ENCODE measurements around the gene UQCRC1. TPM values are rescaled to one million over a fixed set of nuclear protein-coding genes. Genes with fewer than 3 reads are reported as not detected.

Gene UQCRC1
- total RNA-seq, 1 experiment from 2014 or later: 278 TPM

- H3K36me3 Mint-ChIP-seq (ENCODE audit: insufficient read depth, unreplicated experiment): peaks cover 54% of the 10 kb centered on the region
- Histone ChIP-seq H3K36me3 (ENCODE audit: control insufficient read depth, insufficient read depth, low read length) (peaks cover 2% of the 10 kb centered on the region), H3K4me1 (peaks cover 12% of the 10 kb centered on the region), H3K9me3 (no peaks in the 10 kb centered on the region), H3K27me3 (replicated peaks; ENCODE audit: control insufficient read depth, insufficient read depth, low read length) (no peaks in the 10 kb centered on the region), H3K4me3 (ENCODE audit: low read depth, low read length) (no peak overlapping the region)
- CTCF ChIA-PET: no interaction called here
- no peak for TF ChIP-seq CTCF (IDR thresholded peaks at IDR 0.05; ENCODE audit: insufficient read depth in 1 of 2, low read depth in 1 of 2, low read length in 1 of 2, severe bottlenecking in 1 of 2, unreplicated experiment in 1 of 2)
- peaks cover 7% of the 10 kb centered on the region for H3K4me1 Mint-ChIP-seq (ENCODE audit: low read depth, unreplicated experiment)
- no TSS peak for BruUV-seq (replicated peaks)
- H3K27me3 Mint-ChIP-seq (ENCODE audit: insufficient read depth, unreplicated experiment): no peaks in the 10 kb centered on the region
- intact Hi-C loops (cut with micrococcal nuclease; ENCODE audit: unreplicated experiment): no loop called here
- peak; percentile 41 to 65 for DNase-seq
- H3K27ac Mint-ChIP-seq (ENCODE audit: unreplicated experiment): no peak overlapping the region
- no peaks in the 10 kb centered on the region for H3K9me3 Mint-ChIP-seq (ENCODE audit: unreplicated experiment)
- H3K4me3 Mint-ChIP-seq (ENCODE audit: unreplicated experiment): no peak overlapping the region
- POLR2A ChIA-PET: interaction anchor here (1.7 kb wide), 1 partner anchor 152 kb away, joined by 3 read pairs; the partner anchor contains the start of gene ATRIP
Measured at GRCh38 chr3:48598323-48599076, 10.9 kb downstream of the UQCRC1 start.

GRCh38 chr3:48597408-48597800 is 12.0 kb downstream of the UQCRC1 start:
- no peaks in the 10 kb centered on the region for H3K9me3 ChIP-seq
- TF ChIP-seq CTCF (IDR thresholded peaks at IDR 0.05; ENCODE audit: insufficient read depth in 1 of 2, low read depth in 1 of 2, low read length in 1 of 2, severe bottlenecking in 1 of 2, unreplicated experiment in 1 of 2): no peak
- peak overlapping the region; percentile 12 for H3K27ac Mint-ChIP-seq (ENCODE audit: unreplicated experiment)
- H3K4me1 ChIP-seq: peaks cover 12% of the 10 kb centered on the region
- H3K27me3 Mint-ChIP-seq (ENCODE audit: insufficient read depth, unreplicated experiment): no peaks in the 10 kb centered on the region
- peaks cover 7% of the 10 kb centered on the region for H3K4me1 Mint-ChIP-seq (ENCODE audit: low read depth, unreplicated experiment)
- DNase-seq: no peak
- ChIA-PET CTCF (no interaction called here), POLR2A (interaction anchor here (1.7 kb wide), 1 partner anchor 151 kb away, joined by 3 read pairs; the partner anchor contains the start of gene ATRIP)
- H3K36me3 ChIP-seq (ENCODE audit: control insufficient read depth, insufficient read depth, low read length): no peaks in the 10 kb centered on the region; the same call in 1 of the 2 replicates
- no TSS peak for BruUV-seq (replicated peaks)
- intact Hi-C loops (cut with micrococcal nuclease; ENCODE audit: unreplicated experiment): no loop called here
- no peak overlapping the region for H3K4me3 ChIP-seq (ENCODE audit: low read depth, low read length)
- no peaks in the 10 kb centered on the region for H3K27me3 ChIP-seq (replicated peaks; ENCODE audit: control insufficient read depth, insufficient read depth, low read length)
- H3K4me3 Mint-ChIP-seq (ENCODE audit: unreplicated experiment): no peak overlapping the region
- H3K9me3 Mint-ChIP-seq (ENCODE audit: unreplicated experiment): no peaks in the 10 kb centered on the region
- H3K36me3 Mint-ChIP-seq (ENCODE audit: insufficient read depth, unreplicated experiment): peaks cover 45% of the 10 kb centered on the region

- intact Hi-C loops (cut with micrococcal nuclease; ENCODE audit: unreplicated experiment): no loop called here
- Histone ChIP-seq H3K36me3 (ENCODE audit: control insufficient read depth, insufficient read depth, low read length) (no peaks in the 10 kb centered on the region; the same call in 1 of the 2 replicates), H3K9me3 (no peaks in the 10 kb centered on the region), H3K4me1 (peaks cover 12% of the 10 kb centered on the region), H3K4me3 (ENCODE audit: low read depth, low read length) (no peak overlapping the region), H3K27me3 (replicated peaks; ENCODE audit: control insufficient read depth, insufficient read depth, low read length) (no peaks in the 10 kb centered on the region)
- Mint-ChIP-seq H3K9me3 (ENCODE audit: unreplicated experiment) (no peaks in the 10 kb centered on the region), H3K36me3 (ENCODE audit: insufficient read depth, unreplicated experiment) (peaks cover 39% of the 10 kb centered on the region), H3K4me1 (ENCODE audit: low read depth, unreplicated experiment) (peaks cover 7% of the 10 kb centered on the region), H3K4me3 (ENCODE audit: unreplicated experiment) (no peak overlapping the region), H3K27me3 (ENCODE audit: insufficient read depth, unreplicated experiment) (no peaks in the 10 kb centered on the region), H3K27ac (ENCODE audit: unreplicated experiment) (peak overlapping the region; percentile 12)
- DNase-seq: no peak
- no TSS peak for BruUV-seq (replicated peaks)
- CTCF ChIA-PET: no interaction called here
- POLR2A ChIA-PET: interaction anchor here (1.7 kb wide), 1 partner anchor 150 kb away, joined by 3 read pairs; the partner anchor contains the start of gene ATRIP
- TF ChIP-seq CTCF (IDR thresholded peaks at IDR 0.05; ENCODE audit: insufficient read depth in 1 of 2, low read depth in 1 of 2, low read length in 1 of 2, severe bottlenecking in 1 of 2, unreplicated experiment in 1 of 2): no peak
Measured at GRCh38 chr3:48596676-48597407, 12.6 kb downstream of the UQCRC1 start.

All from Caco-2 (cell line).